ENCODE results near the gene B3GALNT1.

DNA sequence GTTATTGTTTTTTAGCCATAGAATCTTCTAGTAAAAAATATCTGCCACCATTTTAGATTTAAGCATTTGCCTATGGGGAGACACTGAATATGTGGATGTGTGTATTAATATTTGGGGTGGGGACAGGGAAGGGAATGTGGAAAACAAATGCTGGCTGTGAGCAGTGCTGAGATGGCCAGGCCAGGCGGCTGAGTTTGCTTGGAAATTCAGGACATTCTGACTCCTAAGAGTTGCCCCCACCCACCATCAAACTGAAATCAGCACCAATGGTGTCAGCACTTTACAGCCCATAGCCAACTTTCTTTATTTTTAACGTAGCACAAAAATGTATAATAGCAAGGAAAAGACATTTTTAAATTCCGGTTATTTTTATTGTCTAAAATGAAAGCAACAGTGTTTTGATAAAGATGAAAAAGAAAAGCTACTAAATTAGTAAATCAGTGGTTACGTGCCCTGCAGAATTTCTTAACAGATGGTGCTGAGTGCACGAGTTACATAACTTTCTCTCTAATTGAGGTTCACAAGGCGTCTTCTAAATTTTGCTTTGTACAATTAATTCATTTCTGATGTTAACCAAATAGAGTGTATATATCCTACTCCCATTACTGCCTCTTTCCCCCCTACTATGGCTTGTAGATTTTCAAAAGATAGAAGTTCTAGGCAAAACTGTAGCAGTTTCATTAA is 34.0 kb downstream of the B3GALNT1 start:
- no peak for TF ChIP-seq POLR2A (IDR thresholded peaks at IDR 0.05)
- TF ChIP-seq, protein P1, sequence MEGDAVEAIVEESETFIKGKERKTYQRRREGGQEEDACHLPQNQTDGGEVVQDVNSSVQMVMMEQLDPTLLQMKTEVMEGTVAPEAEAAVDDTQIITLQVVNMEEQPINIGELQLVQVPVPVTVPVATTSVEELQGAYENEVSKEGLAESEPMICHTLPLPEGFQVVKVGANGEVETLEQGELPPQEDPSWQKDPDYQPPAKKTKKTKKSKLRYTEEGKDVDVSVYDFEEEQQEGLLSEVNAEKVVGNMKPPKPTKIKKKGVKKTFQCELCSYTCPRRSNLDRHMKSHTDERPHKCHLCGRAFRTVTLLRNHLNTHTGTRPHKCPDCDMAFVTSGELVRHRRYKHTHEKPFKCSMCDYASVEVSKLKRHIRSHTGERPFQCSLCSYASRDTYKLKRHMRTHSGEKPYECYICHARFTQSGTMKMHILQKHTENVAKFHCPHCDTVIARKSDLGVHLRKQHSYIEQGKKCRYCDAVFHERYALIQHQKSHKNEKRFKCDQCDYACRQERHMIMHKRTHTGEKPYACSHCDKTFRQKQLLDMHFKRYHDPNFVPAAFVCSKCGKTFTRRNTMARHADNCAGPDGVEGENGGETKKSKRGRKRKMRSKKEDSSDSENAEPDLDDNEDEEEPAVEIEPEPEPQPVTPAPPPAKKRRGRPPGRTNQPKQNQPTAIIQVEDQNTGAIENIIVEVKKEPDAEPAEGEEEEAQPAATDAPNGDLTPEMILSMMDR (IDR thresholded peaks at IDR 0.05) = no peak
